ENCODE measurements around the gene PER1.

DNA sequence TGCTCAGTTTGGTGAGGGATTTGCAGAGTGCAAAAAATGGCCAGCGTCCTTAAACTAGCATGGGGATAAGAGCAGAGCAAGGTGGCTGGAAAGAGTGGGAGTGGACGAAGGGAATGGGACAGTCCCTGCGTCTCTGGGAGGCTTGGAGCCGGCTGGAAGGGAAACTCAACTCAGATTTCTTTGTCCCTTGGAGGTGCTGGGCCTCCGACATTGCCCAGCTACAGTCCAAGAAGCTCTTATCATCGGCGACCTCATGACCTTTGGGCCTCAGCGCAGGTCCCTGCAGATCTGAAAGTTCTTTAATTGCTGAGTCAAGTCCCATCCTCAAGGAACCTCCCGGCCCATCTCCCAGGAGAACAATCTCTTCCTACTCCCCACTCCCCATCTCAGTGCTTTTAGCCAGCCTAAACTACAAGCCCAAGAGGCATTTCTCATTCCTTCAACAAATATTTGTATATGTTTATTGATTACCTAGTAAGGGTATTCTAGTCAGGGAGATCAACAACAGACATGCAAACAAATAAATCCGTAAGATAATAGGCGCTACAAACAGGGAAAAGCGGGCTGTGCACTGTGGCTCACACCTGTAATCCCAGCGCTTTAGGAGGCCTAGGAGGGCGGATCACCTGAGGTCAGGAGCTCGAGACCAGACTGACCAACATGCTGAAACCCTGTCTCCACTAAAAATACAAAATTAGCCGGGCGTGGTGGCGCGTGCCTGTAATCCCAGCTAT lies 25.0 kb upstream of the PER1 start:
- TF ChIP-seq, protein P1, sequence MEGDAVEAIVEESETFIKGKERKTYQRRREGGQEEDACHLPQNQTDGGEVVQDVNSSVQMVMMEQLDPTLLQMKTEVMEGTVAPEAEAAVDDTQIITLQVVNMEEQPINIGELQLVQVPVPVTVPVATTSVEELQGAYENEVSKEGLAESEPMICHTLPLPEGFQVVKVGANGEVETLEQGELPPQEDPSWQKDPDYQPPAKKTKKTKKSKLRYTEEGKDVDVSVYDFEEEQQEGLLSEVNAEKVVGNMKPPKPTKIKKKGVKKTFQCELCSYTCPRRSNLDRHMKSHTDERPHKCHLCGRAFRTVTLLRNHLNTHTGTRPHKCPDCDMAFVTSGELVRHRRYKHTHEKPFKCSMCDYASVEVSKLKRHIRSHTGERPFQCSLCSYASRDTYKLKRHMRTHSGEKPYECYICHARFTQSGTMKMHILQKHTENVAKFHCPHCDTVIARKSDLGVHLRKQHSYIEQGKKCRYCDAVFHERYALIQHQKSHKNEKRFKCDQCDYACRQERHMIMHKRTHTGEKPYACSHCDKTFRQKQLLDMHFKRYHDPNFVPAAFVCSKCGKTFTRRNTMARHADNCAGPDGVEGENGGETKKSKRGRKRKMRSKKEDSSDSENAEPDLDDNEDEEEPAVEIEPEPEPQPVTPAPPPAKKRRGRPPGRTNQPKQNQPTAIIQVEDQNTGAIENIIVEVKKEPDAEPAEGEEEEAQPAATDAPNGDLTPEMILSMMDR (IDR thresholded peaks at IDR 0.05; ENCODE audit: low read depth, low read length), result no peak
- TF ChIP-seq POLR2A (IDR thresholded peaks at IDR 0.05; ENCODE audit: extremely low read depth, insufficient read length) (no peak), MYC (IDR thresholded peaks at IDR 0.05; ENCODE audit: low read depth, low read length) (no peak)
- TF ChIP-seq, protein P2, sequence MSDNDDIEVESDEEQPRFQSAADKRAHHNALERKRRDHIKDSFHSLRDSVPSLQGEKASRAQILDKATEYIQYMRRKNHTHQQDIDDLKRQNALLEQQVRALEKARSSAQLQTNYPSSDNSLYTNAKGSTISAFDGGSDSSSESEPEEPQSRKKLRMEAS (IDR thresholded peaks at IDR 0.05; ENCODE audit: low read depth, low read length), result no peak

Data from NB4 (cell line).